GM18526 (cell line): ENCODE results near the gene INTS1.

ENCODE experiments used
- POLR2A ChIP-seq: IDR thresholded peaks from 3 replicates; pipeline ENCODE4 v1.6.1; 2011; ENCODE audit not compliant: insufficient read length; ENCODE audit errors: extremely low read depth

INTS1 gene

DNA sequence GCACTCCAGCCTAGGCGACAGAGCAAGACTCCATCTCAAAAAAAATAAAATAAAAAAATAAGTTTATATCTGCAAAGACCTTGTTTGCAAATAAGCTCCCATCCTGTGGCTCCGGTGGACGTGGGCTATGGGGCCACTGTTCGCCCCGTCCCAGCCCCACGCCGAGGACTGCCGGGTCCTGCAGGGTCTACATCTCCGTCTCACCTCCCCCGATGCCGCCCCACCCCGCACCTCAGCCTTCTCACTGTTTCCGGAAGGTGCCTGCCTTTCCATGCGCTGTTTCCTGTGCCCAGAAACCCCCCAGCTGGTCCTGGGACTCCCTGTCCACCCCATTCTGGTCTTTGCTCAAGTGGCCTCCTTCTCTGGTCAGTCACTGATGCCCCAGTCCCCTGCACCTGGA lies 5.0 kb upstream of the INTS1 start:
- TF ChIP-seq POLR2A: no peak

DNA sequence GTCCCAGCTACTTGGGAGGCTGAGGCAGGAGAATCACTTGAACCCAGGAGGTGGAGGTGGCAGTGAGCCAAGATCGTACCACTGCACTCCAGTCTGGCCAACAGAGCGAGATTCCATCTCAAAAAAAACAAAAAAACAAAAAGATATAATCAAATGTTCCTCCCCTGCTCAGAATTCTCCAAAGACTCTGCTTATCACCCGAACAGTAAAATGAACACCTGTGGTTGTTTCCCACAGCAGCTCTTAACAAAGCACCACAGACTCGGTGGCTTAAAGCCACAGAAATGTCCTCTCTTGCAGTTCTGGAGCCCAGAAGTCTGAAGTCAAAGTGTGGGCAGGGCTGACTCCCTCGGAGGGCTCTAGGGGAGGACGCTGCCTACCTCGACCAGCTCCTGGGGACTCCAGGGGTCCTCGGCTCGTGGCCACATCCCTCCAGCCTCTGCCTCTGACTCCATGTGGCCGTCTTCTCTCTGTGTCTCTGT lies 4.1 kb upstream of the INTS1 start:
- no peak for TF ChIP-seq POLR2A

DNA sequence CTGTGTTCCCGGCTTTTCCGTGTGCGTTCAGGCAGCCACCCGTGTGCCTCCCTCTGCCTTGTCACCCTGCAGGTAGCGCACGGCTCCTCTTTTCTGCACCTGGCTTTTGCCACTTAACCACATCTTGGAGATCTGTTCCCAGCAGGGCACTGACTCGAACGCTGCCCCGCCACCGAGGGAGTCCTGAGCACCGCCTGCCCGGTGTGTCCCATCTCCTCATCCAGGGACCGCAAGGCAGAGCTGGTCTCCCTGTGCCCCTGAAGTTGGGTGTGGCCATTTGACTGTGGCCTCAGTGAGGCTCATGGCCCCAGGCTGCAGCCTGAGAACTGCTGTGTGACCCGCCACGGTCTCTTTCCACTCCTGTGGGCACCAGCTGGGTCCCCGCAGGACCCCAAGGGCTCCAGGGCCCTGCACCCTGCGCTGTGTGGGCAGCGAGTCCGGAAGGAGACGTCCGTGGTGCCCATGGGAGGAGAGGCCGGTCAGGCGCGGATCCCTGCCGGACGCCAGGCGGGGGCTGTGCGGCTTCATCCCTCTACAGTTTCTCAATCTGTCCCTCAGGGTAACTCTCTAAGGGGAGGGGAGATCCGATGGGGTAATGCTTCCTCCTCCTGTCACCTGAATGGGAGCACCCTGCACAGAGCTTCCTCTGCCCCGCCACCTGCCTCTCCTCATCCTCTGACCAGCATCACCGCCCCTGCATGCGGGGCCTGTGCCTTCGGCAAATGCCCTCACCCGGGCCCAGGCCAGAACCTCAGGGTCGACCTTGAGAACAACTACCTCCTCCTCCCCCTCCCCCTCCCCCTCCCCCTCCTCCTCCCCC lies 1.8 kb upstream of the INTS1 start:
- TF ChIP-seq POLR2A: no peak

DNA sequence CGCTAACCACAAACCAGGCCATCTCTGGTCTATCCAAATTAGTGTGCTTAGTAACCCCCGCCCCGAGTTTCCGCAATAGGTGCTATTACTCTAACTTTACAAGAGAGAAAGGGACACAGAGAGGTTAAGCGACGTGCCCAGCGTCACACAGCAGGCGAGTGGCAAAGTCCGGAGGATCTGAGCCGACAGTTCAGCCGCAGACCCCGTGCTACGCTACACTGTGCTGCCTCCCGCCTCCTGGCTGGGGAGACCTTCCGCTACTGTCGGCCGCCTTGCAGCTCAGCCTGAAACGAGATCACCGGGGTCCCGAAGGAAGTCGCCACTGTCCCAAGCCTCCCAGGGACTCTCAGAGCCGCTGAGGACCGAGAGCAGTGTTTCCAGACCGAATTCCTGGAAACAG lies 799 bp downstream of the INTS1 start:
- TF ChIP-seq POLR2A: no peak

DNA sequence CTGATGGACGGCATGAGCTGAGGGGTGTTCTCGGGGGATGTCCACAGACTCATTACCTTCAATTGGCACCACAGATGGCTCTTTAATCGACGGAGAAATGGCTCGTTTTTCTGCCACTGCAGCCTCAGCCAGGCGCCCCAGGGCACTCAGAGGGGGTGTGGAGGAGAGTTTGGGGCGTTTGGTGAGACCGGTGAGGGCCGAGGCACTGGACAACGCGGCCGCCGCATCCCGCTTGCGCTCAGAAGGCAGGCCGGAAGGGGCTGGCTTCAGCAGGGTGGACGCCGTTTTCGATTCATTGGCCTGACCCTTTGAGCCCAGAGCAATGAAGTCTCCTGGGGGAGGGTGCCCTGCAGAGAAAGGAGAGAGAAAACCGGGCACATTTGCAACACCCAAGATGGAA lies 1.3 kb downstream of the INTS1 start:
- TF ChIP-seq POLR2A: no peak

- no peak for TF ChIP-seq POLR2A
Observed at GRCh38 chr7:1501487-1502270, 2.5 kb downstream of the INTS1 start.

GRCh38 chr7:1500064-1500807 lies 4.0 kb downstream of the INTS1 start:
- no peak for TF ChIP-seq POLR2A

DNA sequence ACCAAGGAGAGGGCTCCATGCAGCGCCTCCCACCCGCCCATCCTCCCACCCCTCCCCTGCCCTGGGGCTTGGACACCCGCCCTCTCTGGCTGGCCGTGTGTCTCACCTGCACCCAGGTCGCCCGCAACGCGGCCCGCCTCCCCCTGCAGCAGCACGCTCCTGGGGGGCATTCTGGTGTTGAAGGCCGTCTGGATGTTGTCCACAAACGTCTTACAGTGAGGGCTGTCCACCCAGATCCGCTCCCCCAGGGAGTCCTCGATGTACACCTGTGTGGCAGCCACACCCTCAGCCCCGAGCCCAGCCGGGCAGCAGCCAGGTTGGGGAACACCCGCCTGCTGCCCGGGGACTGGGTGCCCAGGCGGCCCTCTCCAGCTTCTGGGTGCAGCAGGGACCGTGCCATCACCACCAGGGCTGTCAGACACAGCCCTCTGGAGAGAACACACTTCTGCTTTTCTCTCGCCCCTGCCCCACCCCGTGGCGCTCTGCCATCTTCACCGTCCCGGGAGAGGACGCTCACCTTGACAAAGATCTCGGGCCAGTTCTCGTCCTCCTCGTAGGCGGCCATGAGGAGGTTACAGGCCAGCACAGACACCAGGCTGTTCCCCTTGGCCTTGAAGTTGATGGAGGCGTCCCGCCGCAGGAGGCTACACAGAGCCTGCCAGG lies 4.7 kb downstream of the INTS1 start:
- no peak for TF ChIP-seq POLR2A

- no peak for TF ChIP-seq POLR2A
Observed at GRCh38 chr7:1498370-1499305, 5.6 kb downstream of the INTS1 start.

GRCh38 chr7:1497293-1497927 lies 6.8 kb downstream of the INTS1 start:
- TF ChIP-seq POLR2A: no peak

GRCh38 chr7:1496531-1497292 lies 7.5 kb downstream of the INTS1 start:
- no peak for TF ChIP-seq POLR2A

GRCh38 chr7:1495564-1496242 lies 8.5 kb downstream of the INTS1 start:
- TF ChIP-seq POLR2A: no peak

- no peak for TF ChIP-seq POLR2A
Observed at GRCh38 chr7:1494866-1495563, 9.2 kb downstream of the INTS1 start.
